HEK293 (cell line): ENCODE data around the gene SYNJ2.

ENCODE experiments used
- IKZF3 ChIP-seq: fragments of 450-650 bp; IDR thresholded peaks from 2 replicates; pipeline ENCODE4 v1.5.0; 2018; ENCODE audit warnings: missing biosample characterization, mild to moderate bottlenecking, missing genetic modification characterization, moderate library complexity
- MEIS1 ChIP-seq: sonication (generic); formaldehyde crosslinking; IDR thresholded peaks from 2 replicates; pipeline ENCODE4 v1.8.1; 2022; ENCODE audit warnings: missing genetic modification reagents, mild to moderate bottlenecking, borderline replicate concordance
- MZF1 ChIP-seq: fragments of 450-650 bp; formaldehyde crosslinking; IDR thresholded peaks from 2 replicates; pipeline ENCODE4 v1.5.1; 2017; ENCODE audit warnings: missing biosample characterization, missing genetic modification characterization, borderline replicate concordance
- RBAK ChIP-seq: fragments of 450-650 bp; formaldehyde crosslinking; IDR thresholded peaks from 2 replicates; pipeline ENCODE4 v1.5.1; 2016; ENCODE audit warnings: missing biosample characterization, missing genetic modification characterization
- SALL2 ChIP-seq: fragments of 450-650 bp; formaldehyde crosslinking; IDR thresholded peaks from 2 replicates; pipeline ENCODE4 v1.5.0; 2017; ENCODE audit warnings: missing biosample characterization, mild to moderate bottlenecking, missing genetic modification characterization, borderline replicate concordance
- SP3 ChIP-seq: fragments of 450-650 bp; formaldehyde crosslinking; IDR thresholded peaks from 2 replicates; pipeline ENCODE4 v1.5.1; 2016; ENCODE audit warnings: missing biosample characterization, missing genetic modification characterization
- ZBTB8A ChIP-seq: fragments of 450-650 bp; formaldehyde crosslinking; IDR thresholded peaks from 2 replicates; pipeline ENCODE4 v1.5.1; 2016; ENCODE audit warnings: missing biosample characterization, missing genetic modification characterization
- ZEB2 ChIP-seq: fragments of 450-650 bp; formaldehyde crosslinking; IDR thresholded peaks from 2 replicates; pipeline ENCODE4 v1.5.1; 2016; ENCODE audit warnings: missing biosample characterization, missing genetic modification characterization
- ZNF146 ChIP-seq: fragments of 450-650 bp; formaldehyde crosslinking; IDR thresholded peaks from 2 replicates; pipeline ENCODE4 v1.5.1; 2016; ENCODE audit warnings: missing biosample characterization, missing genetic modification characterization
- ZNF169 ChIP-seq: fragments of 450-650 bp; formaldehyde crosslinking; IDR thresholded peaks from 2 replicates; pipeline ENCODE4 v1.5.1; 2016; ENCODE audit warnings: missing biosample characterization, missing genetic modification characterization
- ZNF677 ChIP-seq: fragments of 450-650 bp; IDR thresholded peaks from 2 replicates; pipeline ENCODE4 v1.5.0; 2018; ENCODE audit warnings: missing biosample characterization, mild to moderate bottlenecking, missing genetic modification characterization, moderate library complexity
- ZNF768 ChIP-seq: fragments of 450-650 bp; formaldehyde crosslinking; IDR thresholded peaks from 2 replicates; pipeline ENCODE4 v1.5.1; 2018; ENCODE audit warnings: missing biosample characterization, mild to moderate bottlenecking, missing genetic modification characterization
- ZNF837 ChIP-seq: fragments of 450-650 bp; formaldehyde crosslinking; IDR thresholded peaks from 2 replicates; pipeline ENCODE4 v1.5.1; 2016; ENCODE audit warnings: missing biosample characterization, missing genetic modification characterization
- TF ChIP-seq, protein P1 (sequence below): fragments of 450-650 bp; formaldehyde crosslinking; IDR thresholded peaks from 2 replicates; pipeline ENCODE4 v1.5.1; 2016; ENCODE audit warnings: missing biosample characterization, missing genetic modification characterization
- TF ChIP-seq, protein P2 (sequence below): fragments of 450-650 bp; formaldehyde crosslinking; IDR thresholded peaks from 2 replicates; pipeline ENCODE4 v1.5.1; 2017; ENCODE audit warnings: missing biosample characterization, missing genetic modification characterization
- TF ChIP-seq, protein P3 (sequence below): fragments of 450-650 bp; formaldehyde crosslinking; IDR thresholded peaks from 2 replicates; pipeline ENCODE4 v1.5.1; 2016; ENCODE audit warnings: missing biosample characterization, missing genetic modification characterization
- TF ChIP-seq, protein P4 (sequence below): fragments of 450-650 bp; formaldehyde crosslinking; conservative IDR thresholded peaks from 2 replicates; pipeline ENCODE4 v1.5.1; 2016; ENCODE audit warnings: low read depth, missing biosample characterization, missing genetic modification characterization

Gene SYNJ2

DNA sequence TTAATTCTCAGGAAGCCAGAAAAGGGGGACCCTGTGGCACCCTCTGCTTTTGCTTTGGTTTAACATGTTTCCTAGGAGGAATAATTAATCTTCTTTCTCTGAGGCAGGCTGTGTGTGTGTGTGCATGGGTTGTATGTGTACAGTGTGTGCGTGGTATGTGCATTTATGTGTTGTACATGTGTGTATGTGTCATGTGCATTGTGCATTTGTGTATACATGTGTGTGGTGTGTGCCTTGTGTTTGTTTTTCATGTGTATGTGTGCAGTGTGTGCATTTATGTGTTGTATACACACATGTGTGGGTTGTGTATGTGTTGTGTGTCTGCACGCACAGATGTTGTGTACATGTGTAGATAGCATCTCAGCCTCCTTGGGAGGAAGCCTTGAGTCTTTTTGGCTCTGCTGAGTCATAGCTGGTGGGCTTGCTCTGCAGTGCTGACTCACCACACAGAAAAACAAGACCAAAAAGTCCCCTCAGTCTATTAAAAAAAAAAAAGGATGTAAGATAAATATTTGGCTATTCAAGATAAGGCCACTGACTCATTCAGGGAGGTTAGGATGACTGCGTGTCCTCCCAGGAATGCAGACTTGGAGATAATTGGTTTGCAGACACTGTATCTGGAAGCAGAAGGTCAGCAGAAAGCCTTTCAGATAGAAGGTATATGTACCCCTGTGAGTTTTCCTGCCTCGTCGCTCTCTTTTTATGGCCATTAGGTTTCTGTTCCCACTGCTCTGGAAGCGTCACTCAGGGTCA lies 58.6 kb downstream of the SYNJ2 start (continued):
- TF ChIP-seq, protein P1, sequence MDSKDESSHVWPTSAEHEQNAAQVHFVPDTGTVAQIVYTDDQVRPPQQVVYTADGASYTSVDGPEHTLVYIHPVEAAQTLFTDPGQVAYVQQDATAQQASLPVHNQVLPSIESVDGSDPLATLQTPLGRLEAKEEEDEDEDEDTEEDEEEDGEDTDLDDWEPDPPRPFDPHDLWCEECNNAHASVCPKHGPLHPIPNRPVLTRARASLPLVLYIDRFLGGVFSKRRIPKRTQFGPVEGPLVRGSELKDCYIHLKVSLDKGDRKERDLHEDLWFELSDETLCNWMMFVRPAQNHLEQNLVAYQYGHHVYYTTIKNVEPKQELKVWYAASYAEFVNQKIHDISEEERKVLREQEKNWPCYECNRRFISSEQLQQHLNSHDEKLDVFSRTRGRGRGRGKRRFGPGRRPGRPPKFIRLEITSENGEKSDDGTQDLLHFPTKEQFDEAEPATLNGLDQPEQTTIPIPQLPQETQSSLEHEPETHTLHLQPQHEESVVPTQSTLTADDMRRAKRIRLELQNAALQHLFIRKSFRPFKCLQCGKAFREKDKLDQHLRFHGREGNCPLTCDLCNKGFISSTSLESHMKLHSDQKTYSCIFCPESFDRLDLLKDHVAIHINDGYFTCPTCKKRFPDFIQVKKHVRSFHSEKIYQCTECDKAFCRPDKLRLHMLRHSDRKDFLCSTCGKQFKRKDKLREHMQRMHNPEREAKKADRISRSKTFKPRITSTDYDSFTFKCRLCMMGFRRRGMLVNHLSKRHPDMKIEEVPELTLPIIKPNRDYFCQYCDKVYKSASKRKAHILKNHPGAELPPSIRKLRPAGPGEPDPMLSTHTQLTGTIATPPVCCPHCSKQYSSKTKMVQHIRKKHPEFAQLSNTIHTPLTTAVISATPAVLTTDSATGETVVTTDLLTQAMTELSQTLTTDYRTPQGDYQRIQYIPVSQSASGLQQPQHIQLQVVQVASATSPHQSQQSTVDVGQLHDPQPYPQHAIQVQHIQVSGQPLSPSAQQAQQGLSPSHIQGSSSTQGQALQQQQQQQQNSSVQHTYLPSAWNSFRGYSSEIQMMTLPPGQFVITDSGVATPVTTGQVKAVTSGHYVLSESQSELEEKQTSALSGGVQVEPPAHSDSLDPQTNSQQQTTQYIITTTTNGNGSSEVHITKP (tag by site-specific recombination) = peak; percentile 62
- TF ChIP-seq ZBTB8A (peak; percentile 63), MEIS1 (no peak), MZF1 (tag by site-specific recombination) (no peak), ZNF146 (tag by site-specific recombination) (0 out of 2 replicates have a peak, but pooled peaks have one; percentile 1), ZNF677 (tag by site-specific recombination) (no peak), IKZF3 (peak; percentile 79), ZNF169 (tag by site-specific recombination) (no peak), ZNF768 (tag by site-specific recombination) (no peak), ZEB2 (tag by site-specific recombination) (peak; percentile 99), RBAK (tag by site-specific recombination) (no peak), SP3 (tag by site-specific recombination) (peak; percentile 55), ZNF837 (no peak), SALL2 (tag by site-specific recombination) (no peak)
- TF ChIP-seq, protein P2, sequence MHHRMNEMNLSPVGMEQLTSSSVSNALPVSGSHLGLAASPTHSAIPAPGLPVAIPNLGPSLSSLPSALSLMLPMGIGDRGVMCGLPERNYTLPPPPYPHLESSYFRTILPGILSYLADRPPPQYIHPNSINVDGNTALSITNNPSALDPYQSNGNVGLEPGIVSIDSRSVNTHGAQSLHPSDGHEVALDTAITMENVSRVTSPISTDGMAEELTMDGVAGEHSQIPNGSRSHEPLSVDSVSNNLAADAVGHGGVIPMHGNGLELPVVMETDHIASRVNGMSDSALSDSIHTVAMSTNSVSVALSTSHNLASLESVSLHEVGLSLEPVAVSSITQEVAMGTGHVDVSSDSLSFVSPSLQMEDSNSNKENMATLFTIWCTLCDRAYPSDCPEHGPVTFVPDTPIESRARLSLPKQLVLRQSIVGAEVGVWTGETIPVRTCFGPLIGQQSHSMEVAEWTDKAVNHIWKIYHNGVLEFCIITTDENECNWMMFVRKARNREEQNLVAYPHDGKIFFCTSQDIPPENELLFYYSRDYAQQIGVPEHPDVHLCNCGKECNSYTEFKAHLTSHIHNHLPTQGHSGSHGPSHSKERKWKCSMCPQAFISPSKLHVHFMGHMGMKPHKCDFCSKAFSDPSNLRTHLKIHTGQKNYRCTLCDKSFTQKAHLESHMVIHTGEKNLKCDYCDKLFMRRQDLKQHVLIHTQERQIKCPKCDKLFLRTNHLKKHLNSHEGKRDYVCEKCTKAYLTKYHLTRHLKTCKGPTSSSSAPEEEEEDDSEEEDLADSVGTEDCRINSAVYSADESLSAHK = peak; percentile 62
- TF ChIP-seq, protein P3, sequence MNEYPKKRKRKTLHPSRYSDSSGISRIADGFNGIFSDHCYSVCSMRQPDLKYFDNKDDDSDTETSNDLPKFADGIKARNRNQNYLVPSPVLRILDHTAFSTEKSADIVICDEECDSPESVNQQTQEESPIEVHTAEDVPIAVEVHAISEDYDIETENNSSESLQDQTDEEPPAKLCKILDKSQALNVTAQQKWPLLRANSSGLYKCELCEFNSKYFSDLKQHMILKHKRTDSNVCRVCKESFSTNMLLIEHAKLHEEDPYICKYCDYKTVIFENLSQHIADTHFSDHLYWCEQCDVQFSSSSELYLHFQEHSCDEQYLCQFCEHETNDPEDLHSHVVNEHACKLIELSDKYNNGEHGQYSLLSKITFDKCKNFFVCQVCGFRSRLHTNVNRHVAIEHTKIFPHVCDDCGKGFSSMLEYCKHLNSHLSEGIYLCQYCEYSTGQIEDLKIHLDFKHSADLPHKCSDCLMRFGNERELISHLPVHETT = peak; percentile 99
- TF ChIP-seq, protein P4, sequence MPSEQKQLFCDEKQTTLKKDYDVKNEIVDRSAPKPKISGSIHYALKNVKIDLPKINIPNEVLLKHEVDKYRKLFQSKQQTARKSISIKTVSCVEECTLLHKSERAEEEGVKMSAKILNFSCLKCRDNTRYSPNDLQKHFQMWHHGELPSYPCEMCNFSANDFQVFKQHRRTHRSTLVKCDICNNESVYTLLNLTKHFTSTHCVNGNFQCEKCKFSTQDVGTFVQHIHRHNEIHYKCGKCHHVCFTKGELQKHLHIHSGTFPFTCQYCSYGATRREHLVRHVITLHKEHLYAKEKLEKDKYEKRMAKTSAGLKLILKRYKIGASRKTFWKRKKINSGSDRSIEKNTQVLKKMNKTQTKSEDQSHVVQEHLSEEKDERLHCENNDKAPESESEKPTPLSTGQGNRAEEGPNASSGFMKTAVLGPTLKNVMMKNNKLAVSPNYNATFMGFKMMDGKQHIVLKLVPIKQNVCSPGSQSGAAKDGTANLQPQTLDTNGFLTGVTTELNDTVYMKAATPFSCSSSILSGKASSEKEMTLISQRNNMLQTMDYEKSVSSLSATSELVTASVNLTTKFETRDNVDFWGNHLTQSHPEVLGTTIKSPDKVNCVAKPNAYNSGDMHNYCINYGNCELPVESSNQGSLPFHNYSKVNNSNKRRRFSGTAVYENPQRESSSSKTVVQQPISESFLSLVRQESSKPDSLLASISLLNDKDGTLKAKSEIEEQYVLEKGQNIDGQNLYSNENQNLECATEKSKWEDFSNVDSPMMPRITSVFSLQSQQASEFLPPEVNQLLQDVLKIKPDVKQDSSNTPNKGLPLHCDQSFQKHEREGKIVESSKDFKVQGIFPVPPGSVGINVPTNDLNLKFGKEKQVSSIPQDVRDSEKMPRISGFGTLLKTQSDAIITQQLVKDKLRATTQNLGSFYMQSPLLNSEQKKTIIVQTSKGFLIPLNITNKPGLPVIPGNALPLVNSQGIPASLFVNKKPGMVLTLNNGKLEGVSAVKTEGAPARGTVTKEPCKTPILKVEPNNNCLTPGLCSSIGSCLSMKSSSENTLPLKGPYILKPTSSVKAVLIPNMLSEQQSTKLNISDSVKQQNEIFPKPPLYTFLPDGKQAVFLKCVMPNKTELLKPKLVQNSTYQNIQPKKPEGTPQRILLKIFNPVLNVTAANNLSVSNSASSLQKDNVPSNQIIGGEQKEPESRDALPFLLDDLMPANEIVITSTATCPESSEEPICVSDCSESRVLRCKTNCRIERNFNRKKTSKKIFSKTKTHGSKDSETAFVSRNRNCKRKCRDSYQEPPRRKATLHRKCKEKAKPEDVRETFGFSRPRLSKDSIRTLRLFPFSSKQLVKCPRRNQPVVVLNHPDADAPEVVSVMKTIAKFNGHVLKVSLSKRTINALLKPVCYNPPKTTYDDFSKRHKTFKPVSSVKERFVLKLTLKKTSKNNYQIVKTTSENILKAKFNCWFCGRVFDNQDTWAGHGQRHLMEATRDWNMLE (tag by site-specific recombination) = peak; percentile 60
